ENCODE measurements around the gene ZNF823. TPM values are rescaled to one million over a fixed set of nuclear protein-coding genes. Genes with fewer than 3 reads are reported as not detected.

Gene ZNF823
- total and polyA plus RNA-seq, 2 of the 13 experiments (the other 11 are each of a cell fraction or from before 2014, with no cell fraction given) = 5.7 to 11.7 TPM

GRCh38 chr19:11694533-11695439 is 44.0 kb downstream of the ZNF823 start (continued):
- TF ChIP-seq SOX5 (CRISPR knock-in tag; IDR thresholded peaks at IDR 0.05; ENCODE audit: borderline replicate concordance) (peak; percentile 36; the same call in 1 of the 2 replicates), DR1 (CRISPR knock-in tag; IDR thresholded peaks at IDR 0.05) (peak; percentile 73), HDAC2 (CRISPR knock-in tag; IDR thresholded peaks at IDR 0.05) (peak; percentile 29; the same call in 1 of the 2 replicates), KDM2A (CRISPR knock-in tag; IDR thresholded peaks at IDR 0.05; ENCODE audit: borderline replicate concordance, low read depth) (peak; percentile 55; the same call in 1 of the 2 replicates), CBX5 (CRISPR knock-in tag; IDR thresholded peaks at IDR 0.05; ENCODE audit: borderline replicate concordance) (no peak), ZNF564 (CRISPR knock-in tag; IDR thresholded peaks at IDR 0.05) (no peak), POLR2G (IDR thresholded peaks at IDR 0.05; ENCODE audit: low read depth, low read length) (peak; percentile 83), KDM3A (CRISPR knock-in tag; IDR thresholded peaks at IDR 0.05; ENCODE audit: low read depth) (no peak), ARHGAP35 (CRISPR knock-in tag; IDR thresholded peaks at IDR 0.05; ENCODE audit: borderline replicate concordance) (peak; percentile 47; the same call in 1 of the 2 replicates), ZNF343 (CRISPR knock-in tag; IDR thresholded peaks at IDR 0.05) (0 out of 2 replicates have a peak, but pooled peaks have one; percentile 16), ZFP36L1 (CRISPR knock-in tag; IDR thresholded peaks at IDR 0.05) (no peak), SALL1 (CRISPR knock-in tag; IDR thresholded peaks at IDR 0.05) (peak; percentile 58; the same call in 1 of the 2 replicates), SIN3A (IDR thresholded peaks at IDR 0.05; ENCODE audit: borderline replicate concordance, low read depth, low read length) (peak; percentile 94; the same call in 1 of the 2 replicates), ATF4 (CRISPR knock-in tag; IDR thresholded peaks at IDR 0.05) (no peak), AKNA (CRISPR knock-in tag; IDR thresholded peaks at IDR 0.05; ENCODE audit: borderline replicate concordance) (no peak), ZNF253 (CRISPR knock-in tag; IDR thresholded peaks at IDR 0.05; ENCODE audit: borderline replicate concordance) (no peak)
- TF ChIP-seq, protein P1, sequence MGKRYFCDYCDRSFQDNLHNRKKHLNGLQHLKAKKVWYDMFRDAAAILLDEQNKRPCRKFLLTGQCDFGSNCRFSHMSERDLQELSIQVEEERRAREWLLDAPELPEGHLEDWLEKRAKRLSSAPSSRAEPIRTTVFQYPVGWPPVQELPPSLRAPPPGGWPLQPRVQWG (CRISPR knock-in tag; IDR thresholded peaks at IDR 0.05; ENCODE audit: borderline replicate concordance, low read depth) = no peak
- TF ChIP-seq, protein P2, sequence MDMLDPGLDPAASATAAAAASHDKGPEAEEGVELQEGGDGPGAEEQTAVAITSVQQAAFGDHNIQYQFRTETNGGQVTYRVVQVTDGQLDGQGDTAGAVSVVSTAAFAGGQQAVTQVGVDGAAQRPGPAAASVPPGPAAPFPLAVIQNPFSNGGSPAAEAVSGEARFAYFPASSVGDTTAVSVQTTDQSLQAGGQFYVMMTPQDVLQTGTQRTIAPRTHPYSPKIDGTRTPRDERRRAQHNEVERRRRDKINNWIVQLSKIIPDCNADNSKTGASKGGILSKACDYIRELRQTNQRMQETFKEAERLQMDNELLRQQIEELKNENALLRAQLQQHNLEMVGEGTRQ (IDR thresholded peaks at IDR 0.05; ENCODE audit: low read depth, low read length) = no peak
- TF ChIP-seq, protein P2 (CRISPR knock-in tag; IDR thresholded peaks at IDR 0.05; ENCODE audit: borderline replicate concordance) = no peak
